MCF 10A (cell line): ENCODE data around the gene RBCK1. TPM values are rescaled to one million over a fixed set of nuclear protein-coding genes. Genes with fewer than 3 reads are reported as not detected.

Source experiments
- BruUV-seq: library from RNA; stranded (reverse); fragments of 400-500 nt; replicated peaks from 2 replicates; lab custom pipeline; 2021; lab: Mats Ljungman, UMichigan
- CTCF ChIA-PET: fragments of 300-600 bp; sonication (Branson Sonifier 250); formaldehyde crosslinking; extraction: SDS; loops from one replicate; lab custom pipeline; 2021; ENCODE audit warnings: antibody characterized with exemption, inconsistent platforms; lab: Yijun Ruan, JAX
- POLR2A ChIA-PET: fragments of 300-600, 350-650 bp; sonication (Branson Sonifier 250); formaldehyde crosslinking; extraction: SDS; loops from one replicate; lab custom pipeline; 2020; ENCODE audit warnings: antibody characterized with exemption, inconsistent platforms; lab: Yijun Ruan, JAX
- DNase-seq: peaks from one replicate; pipeline ENCODE4 v3.0.0-alpha.2; 2018; ENCODE audit not compliant: unreplicated experiment
- H3K27ac Mint-ChIP-seq: one replicate; pipeline ENCODE4 v1.8.0; 2022; ENCODE audit warnings: mild to moderate bottlenecking, low read depth, mixed read lengths; ENCODE audit not compliant: unreplicated experiment
- H3K27me3 Mint-ChIP-seq: one replicate; pipeline ENCODE4 v1.8.0; 2022; ENCODE audit warnings: mixed read lengths; ENCODE audit not compliant: insufficient read depth, unreplicated experiment
- H3K36me3 Mint-ChIP-seq: one replicate; pipeline ENCODE4 v1.8.0; 2022; ENCODE audit warnings: mild to moderate bottlenecking, moderate library complexity, mixed read lengths; ENCODE audit not compliant: insufficient read depth, unreplicated experiment
- H3K4me1 Mint-ChIP-seq: one replicate; pipeline ENCODE4 v1.8.0; 2022; ENCODE audit warnings: mixed read lengths; ENCODE audit not compliant: insufficient read depth, unreplicated experiment
- H3K4me3 Mint-ChIP-seq: one replicate; pipeline ENCODE4 v1.8.0; 2022; ENCODE audit warnings: mild to moderate bottlenecking, moderate library complexity, mixed read lengths; ENCODE audit not compliant: unreplicated experiment
- H3K9me3 Mint-ChIP-seq: one replicate; pipeline ENCODE4 v1.8.0; 2022; ENCODE audit warnings: mixed read lengths; ENCODE audit not compliant: unreplicated experiment
- CTCF ChIP-seq: fragments of 200-600 bp; IDR thresholded peaks from one replicate; pipeline ENCODE4 v1.8.0; 2022; ENCODE audit warnings: antibody characterized with exemption, mild to moderate bottlenecking; ENCODE audit not compliant: unreplicated experiment
- intact Hi-C: fragments of 100-400 bp; cut with micrococcal nuclease; formaldehyde crosslinking; loops from 2 replicates; pipeline ENCODE4 v1.14.1; 2022
- total RNA-seq: library from RNA; stranded (reverse); gene quantifications from 2 replicates; pipeline ENCODE4 v1.2.3, GENCODE V29; 2022

The RBCK1 gene
- total RNA-seq, 1 experiment from 2014 or later: 353 TPM

- no peak overlapping the region for H3K27ac Mint-ChIP-seq
- no TSS peak for BruUV-seq
- no peaks in the 10 kb centered on the region for H3K27me3 Mint-ChIP-seq
- H3K4me1 Mint-ChIP-seq: peaks cover 30% of the 10 kb centered on the region
- peaks cover 78% of the 10 kb centered on the region for H3K36me3 Mint-ChIP-seq
- ChIA-PET CTCF (interaction anchor here (3.6 kb wide), 1 partner anchor 25 kb away, joined by 16 read pairs; no protein-coding TSS in a partner anchor), POLR2A (interaction anchor here (1.5 to 24.6 kb wide), 3 partner anchors 10 to 21 kb away, joined by 6 to 671 read pairs (median 198); no protein-coding TSS in a partner anchor)
- no peak for TF ChIP-seq CTCF
- no peak overlapping the region for H3K4me3 Mint-ChIP-seq
- intact Hi-C loops: no loop called here
- H3K9me3 Mint-ChIP-seq: no peaks in the 10 kb centered on the region
- no peak for DNase-seq
These were observed 20.6 kb upstream of the RBCK1 start for GRCh38 chr20:387520-387919.

GRCh38 chr20:388034-388994 lies 19.8 kb upstream of the RBCK1 start:
- no peak for TF ChIP-seq CTCF
- CTCF ChIA-PET: interaction anchor here (0.6 to 3.6 kb wide), 2 partner anchors 18 to 26 kb away, joined by 3 to 16 read pairs; no protein-coding TSS in a partner anchor
- no TSS peak for BruUV-seq
- Mint-ChIP-seq H3K4me1 (peaks cover 22% of the 10 kb centered on the region), H3K36me3 (peaks cover 86% of the 10 kb centered on the region), H3K4me3 (no peak overlapping the region), H3K9me3 (no peaks in the 10 kb centered on the region), H3K27ac (peak overlapping the region; percentile 65), H3K27me3 (no peaks in the 10 kb centered on the region)
- intact Hi-C loops: no loop called here
- POLR2A ChIA-PET: interaction anchor here (1.5 to 24.6 kb wide), 3 partner anchors 9 to 22 kb away, joined by 6 to 671 read pairs (median 198); no protein-coding TSS in a partner anchor
- no peak for DNase-seq

GRCh38 chr20:389220-389619 lies 18.9 kb upstream of the RBCK1 start:
- Mint-ChIP-seq H3K4me3 (no peak overlapping the region), H3K36me3 (peaks cover 87% of the 10 kb centered on the region), H3K9me3 (no peaks in the 10 kb centered on the region), H3K4me1 (peaks cover 13% of the 10 kb centered on the region), H3K27ac (no peak overlapping the region), H3K27me3 (no peaks in the 10 kb centered on the region)
- no peak for TF ChIP-seq CTCF
- BruUV-seq: no TSS peak
- ChIA-PET POLR2A (interaction anchor here (1.6 to 24.6 kb wide), 3 partner anchors 8 to 23 kb away, joined by 7 to 671 read pairs (median 13); partner anchors contain the start of gene TRIB3), CTCF (interaction anchor here (0.7 kb wide), 1 partner anchor 351 kb away, joined by 3 read pairs; no protein-coding TSS in a partner anchor)
- no peak for DNase-seq
- intact Hi-C loops: no loop called here
